ENCODE data around the gene ZC3HAV1. TPM values are rescaled to one million over a fixed set of nuclear protein-coding genes. Genes with fewer than 3 reads are reported as not detected.
A peak's percentile ranks its signal among the peaks of the same experiment; 100 is the strongest.
"Not testable (repeated sequence)": the region's sequence is repeated elsewhere in the genome, so short reads cannot be mapped to it uniquely, and the experiment has no call there.

The ZC3HAV1 gene
- total and polyA plus RNA-seq, 5 donors from 2014 or later: 122 to 220 (median 154) TPM

- Mint-ChIP-seq H3K36me3 (peaks cover 66% of the 10 kb centered on the region), H3K27me3 (no peaks in the 10 kb centered on the region), H3K9me3 (peaks cover 0 to 3% (median 1%) of the 10 kb centered on the region in 7 donors), H3K4me3 (peak overlapping the region in 2 of 4 donors; percentile 76 to 85), H3K27ac (peak overlapping the region in 2 of 3 donors; percentile 58 to 86), H3K4me1 (peaks cover 49 to 95% (median 67%) of the 10 kb centered on the region in 4 donors)
- no peaks in the 10 kb centered on the region for H3K27me3 ChIP-seq (ENCODE audit: control insufficient read depth, insufficient read depth, low read length)
- ATAC-seq (ENCODE audit: low read depth in 2 of 2) (no peak), DNase-seq (no peak)
- H3K4me3 ChIP-seq (ENCODE audit: low read depth, low read length): no peak overlapping the region
- peaks cover 81% of the 10 kb centered on the region for H3K36me3 ChIP-seq (ENCODE audit: control insufficient read depth, insufficient read depth, low read length)
- no peaks in the 10 kb centered on the region for H3K9me3 ChIP-seq (ENCODE audit: control insufficient read depth in 2 of 2, low read length in 2 of 2)
- H3K27ac ChIP-seq (ENCODE audit: insufficient read depth, low read length, poor library complexity, severe bottlenecking): peak overlapping the region; percentile 35
- H3K4me1 ChIP-seq (ENCODE audit: control insufficient read depth, insufficient read depth, low read length, poor library complexity, severe bottlenecking): peaks cover 81% of the 10 kb centered on the region
Measured at GRCh38 chr7:139086454-139086853, 23.1 kb downstream of the ZC3HAV1 start.

GRCh38 chr7:139084709-139085108, 24.8 kb downstream of the ZC3HAV1 start:
- Histone ChIP-seq H3K4me1 (ENCODE audit: control insufficient read depth, insufficient read depth, low read length, poor library complexity, severe bottlenecking) (peaks cover 80% of the 10 kb centered on the region), H3K36me3 (ENCODE audit: control insufficient read depth, insufficient read depth, low read length) (peaks cover 96% of the 10 kb centered on the region), H3K27ac (ENCODE audit: insufficient read depth, low read length, poor library complexity, severe bottlenecking) (peak overlapping the region; percentile 53), H3K4me3 (ENCODE audit: low read depth, low read length) (peak overlapping the region; percentile 45), H3K9me3 (ENCODE audit: control insufficient read depth in 2 of 2, low read length in 2 of 2) (no peaks in the 10 kb centered on the region), H3K27me3 (ENCODE audit: control insufficient read depth, insufficient read depth, low read length) (no peaks in the 10 kb centered on the region)
- peaks cover 0 to 3% (median 1%) of the 10 kb centered on the region in 7 donors for H3K9me3 Mint-ChIP-seq
- H3K27me3 Mint-ChIP-seq: no peaks in the 10 kb centered on the region
- DNase-seq (no peak), ATAC-seq (ENCODE audit: low read depth in 2 of 2) (no peak)
- H3K27ac Mint-ChIP-seq: peak overlapping the region; percentile 52 to 86 (median 67)
- H3K4me3 Mint-ChIP-seq: peak overlapping the region; percentile 38 to 86 (median 72)
- H3K4me1 Mint-ChIP-seq: peaks cover 58 to 97% (median 73%) of the 10 kb centered on the region in 4 donors
- peaks cover 84% of the 10 kb centered on the region for H3K36me3 Mint-ChIP-seq

DNA sequence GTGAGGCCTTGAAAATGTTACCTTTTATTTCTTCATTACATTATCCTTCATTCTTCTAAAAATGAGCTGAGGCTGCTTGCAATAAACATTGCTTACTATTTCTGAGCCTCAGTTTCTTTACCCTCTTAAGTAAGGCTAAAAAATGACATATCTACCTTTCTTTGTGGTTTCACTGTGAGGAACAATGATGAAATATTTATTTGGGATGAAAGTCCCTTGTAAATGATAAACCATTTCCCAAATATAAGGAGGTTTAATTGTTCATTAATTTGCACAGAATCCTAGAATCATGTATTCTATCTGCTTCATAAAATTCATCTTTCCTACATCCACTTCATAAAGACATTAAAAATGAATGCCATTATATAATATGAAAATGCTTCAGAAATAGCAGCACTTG, 27.9 kb downstream of the ZC3HAV1 start:
- peaks cover 51 to 91% (median 72%) of the 10 kb centered on the region in 4 donors for H3K4me1 Mint-ChIP-seq
- peak overlapping the region; percentile 21 for H3K4me3 ChIP-seq (ENCODE audit: low read depth, low read length)
- H3K27ac Mint-ChIP-seq: peak overlapping the region; percentile 48 to 89 (median 78)
- DNase-seq (no peak), ATAC-seq (ENCODE audit: low read depth in 2 of 2) (no peak)
- H3K9me3 Mint-ChIP-seq: peaks cover 0 to 2% (median 0%) of the 10 kb centered on the region in 7 donors
- peaks cover 97% of the 10 kb centered on the region for H3K36me3 ChIP-seq (ENCODE audit: control insufficient read depth, insufficient read depth, low read length)
- no peaks in the 10 kb centered on the region for H3K27me3 ChIP-seq (ENCODE audit: control insufficient read depth, insufficient read depth, low read length)
- H3K9me3 ChIP-seq (ENCODE audit: control insufficient read depth in 2 of 2, low read length in 2 of 2): no peaks in the 10 kb centered on the region
- H3K4me1 ChIP-seq (ENCODE audit: control insufficient read depth, insufficient read depth, low read length, poor library complexity, severe bottlenecking): peaks cover 73% of the 10 kb centered on the region
- no peaks in the 10 kb centered on the region for H3K27me3 Mint-ChIP-seq
- peak overlapping the region; percentile 19 to 84 (median 75) for H3K4me3 Mint-ChIP-seq
- peak overlapping the region; percentile 29 for H3K27ac ChIP-seq (ENCODE audit: insufficient read depth, low read length, poor library complexity, severe bottlenecking)
- H3K36me3 Mint-ChIP-seq: peaks cover 79% of the 10 kb centered on the region

GRCh38 chr7:139080905-139081304, 28.6 kb downstream of the ZC3HAV1 start:
- no peak for ATAC-seq (ENCODE audit: low read depth in 2 of 2)
- H3K9me3 Mint-ChIP-seq: no peaks in the 10 kb centered on the region
- peak overlapping the region; percentile 78 to 90 (median 89) for H3K27ac Mint-ChIP-seq
- H3K27me3 ChIP-seq (ENCODE audit: control insufficient read depth, insufficient read depth, low read length): no peaks in the 10 kb centered on the region
- H3K4me1 ChIP-seq (ENCODE audit: control insufficient read depth, insufficient read depth, low read length, poor library complexity, severe bottlenecking): peaks cover 67% of the 10 kb centered on the region
- H3K27ac ChIP-seq (ENCODE audit: insufficient read depth, low read length, poor library complexity, severe bottlenecking): peak overlapping the region; percentile 29
- peak overlapping the region; percentile 21 for H3K4me3 ChIP-seq (ENCODE audit: low read depth, low read length)
- H3K36me3 ChIP-seq (ENCODE audit: control insufficient read depth, insufficient read depth, low read length): peaks cover 97% of the 10 kb centered on the region
- no peaks in the 10 kb centered on the region for H3K9me3 ChIP-seq (ENCODE audit: control insufficient read depth in 2 of 2, low read length in 2 of 2)
- no peaks in the 10 kb centered on the region for H3K27me3 Mint-ChIP-seq
- DNase-seq: no peak
- peaks cover 76% of the 10 kb centered on the region for H3K36me3 Mint-ChIP-seq
- H3K4me1 Mint-ChIP-seq: peaks cover 46 to 89% (median 67%) of the 10 kb centered on the region in 4 donors
- H3K4me3 Mint-ChIP-seq: peak overlapping the region; percentile 19 to 85 (median 75)

DNA sequence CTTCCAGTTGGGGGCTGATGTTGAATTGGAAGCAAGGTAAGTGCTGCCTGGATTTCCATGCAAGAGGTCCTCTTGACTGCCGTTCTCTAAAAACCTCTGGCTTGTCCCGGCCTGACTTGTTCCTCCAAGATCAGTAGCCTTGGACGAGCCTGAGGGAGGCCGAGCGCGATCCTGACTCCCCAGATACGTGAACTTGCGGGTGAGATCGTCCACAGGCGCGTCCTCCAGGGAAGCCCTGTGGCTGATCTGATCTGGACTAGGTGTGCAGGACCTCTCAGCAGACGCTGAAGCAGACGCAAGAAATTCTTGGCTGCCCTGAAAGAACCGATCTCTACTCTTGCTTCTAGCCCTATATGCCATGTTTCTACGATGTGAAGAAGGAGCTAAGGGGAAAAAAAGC, 29.7 kb downstream of the ZC3HAV1 start:
- H3K4me3 ChIP-seq (ENCODE audit: low read depth, low read length): no peak overlapping the region
- Mint-ChIP-seq H3K4me1 (peaks cover 46 to 86% (median 64%) of the 10 kb centered on the region in 4 donors), H3K27ac (peak overlapping the region in 1 of 3 donors; percentile 78), H3K4me3 (peak overlapping the region in 2 of 4 donors; percentile 13 to 81), H3K27me3 (no peaks in the 10 kb centered on the region), H3K9me3 (no peaks in the 10 kb centered on the region), H3K36me3 (peaks cover 71% of the 10 kb centered on the region)
- H3K36me3 ChIP-seq (ENCODE audit: control insufficient read depth, insufficient read depth, low read length): peaks cover 97% of the 10 kb centered on the region
- no peak overlapping the region for H3K27ac ChIP-seq (ENCODE audit: insufficient read depth, low read length, poor library complexity, severe bottlenecking)
- peaks cover 60% of the 10 kb centered on the region for H3K4me1 ChIP-seq (ENCODE audit: control insufficient read depth, insufficient read depth, low read length, poor library complexity, severe bottlenecking)
- no peaks in the 10 kb centered on the region for H3K27me3 ChIP-seq (ENCODE audit: control insufficient read depth, insufficient read depth, low read length)
- DNase-seq (no peak), ATAC-seq (ENCODE audit: low read depth in 2 of 2) (no peak)
- H3K9me3 ChIP-seq (ENCODE audit: control insufficient read depth in 2 of 2, low read length in 2 of 2): no peaks in the 10 kb centered on the region

DNA sequence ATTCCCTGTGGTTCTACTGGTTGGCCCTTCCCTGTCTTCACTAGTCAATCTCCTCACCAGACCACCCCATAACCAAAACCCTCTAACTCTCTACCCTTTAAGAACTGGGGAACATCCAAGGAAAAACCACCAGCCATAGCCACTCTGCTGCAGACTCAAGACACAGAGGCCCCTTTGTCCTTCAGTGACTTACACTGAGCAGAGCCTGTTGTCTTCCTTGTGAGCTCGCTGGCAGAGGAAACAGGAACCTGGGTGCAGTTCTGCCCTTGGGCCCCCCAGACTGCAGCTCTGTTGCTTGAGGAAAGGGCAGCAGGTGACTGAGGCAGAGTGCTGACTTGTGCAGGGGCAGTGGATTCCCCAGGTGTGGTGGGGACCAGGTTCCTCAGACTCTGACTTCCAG, 30.6 kb downstream of the ZC3HAV1 start:
- Mint-ChIP-seq H3K27me3 (no peaks in the 10 kb centered on the region), H3K4me1 (peaks cover 42 to 80% (median 58%) of the 10 kb centered on the region in 4 donors), H3K9me3 (no peaks in the 10 kb centered on the region), H3K27ac (peak overlapping the region; percentile 74 to 85 (median 83)), H3K4me3 (peak overlapping the region in 3 of 4 donors; percentile 29 to 81 (median 50)), H3K36me3 (peaks cover 67% of the 10 kb centered on the region)
- Histone ChIP-seq H3K36me3 (ENCODE audit: control insufficient read depth, insufficient read depth, low read length) (peaks cover 94% of the 10 kb centered on the region), H3K4me3 (ENCODE audit: low read depth, low read length) (no peak overlapping the region), H3K9me3 (ENCODE audit: control insufficient read depth in 2 of 2, low read length in 2 of 2) (no peaks in the 10 kb centered on the region), H3K27ac (ENCODE audit: insufficient read depth, low read length, poor library complexity, severe bottlenecking) (no peak overlapping the region), H3K4me1 (ENCODE audit: control insufficient read depth, insufficient read depth, low read length, poor library complexity, severe bottlenecking) (peaks cover 50% of the 10 kb centered on the region), H3K27me3 (ENCODE audit: control insufficient read depth, insufficient read depth, low read length) (no peaks in the 10 kb centered on the region)
- no peak for DNase-seq
- no peak for ATAC-seq (ENCODE audit: low read depth in 2 of 2)

DNA sequence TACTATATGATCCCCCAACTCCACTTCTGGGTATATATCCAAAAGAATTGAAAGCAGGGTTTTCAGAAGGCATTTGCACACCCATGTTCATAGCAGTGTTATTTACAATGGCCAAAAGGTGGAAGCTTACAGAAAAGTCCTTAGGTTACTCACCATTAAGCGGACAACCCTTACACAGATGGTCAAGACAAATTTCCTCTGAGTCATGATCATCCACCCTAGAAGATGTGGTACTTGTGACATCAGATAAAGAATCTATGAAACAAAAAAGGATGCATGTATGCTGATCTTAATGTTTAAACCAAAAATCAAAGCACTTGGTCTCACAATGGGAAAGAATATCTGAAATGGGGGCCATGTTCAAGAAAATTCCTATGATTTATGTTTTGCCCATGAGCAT, 31.1 kb downstream of the ZC3HAV1 start:
- peaks cover 67% of the 10 kb centered on the region for H3K36me3 Mint-ChIP-seq
- H3K27me3 ChIP-seq (ENCODE audit: control insufficient read depth, insufficient read depth, low read length): no peaks in the 10 kb centered on the region
- peaks cover 41 to 80% (median 57%) of the 10 kb centered on the region in 4 donors for H3K4me1 Mint-ChIP-seq
- no peak overlapping the region for H3K4me3 ChIP-seq (ENCODE audit: low read depth, low read length)
- H3K27me3 Mint-ChIP-seq: no peaks in the 10 kb centered on the region
- H3K27ac Mint-ChIP-seq: peak overlapping the region; percentile 74 to 85 (median 83)
- H3K9me3 Mint-ChIP-seq: no peaks in the 10 kb centered on the region
- peaks cover 45% of the 10 kb centered on the region for H3K4me1 ChIP-seq (ENCODE audit: control insufficient read depth, insufficient read depth, low read length, poor library complexity, severe bottlenecking)
- ATAC-seq (ENCODE audit: low read depth in 2 of 2) (no peak), DNase-seq (no peak)
- no peaks in the 10 kb centered on the region for H3K9me3 ChIP-seq (ENCODE audit: control insufficient read depth in 2 of 2, low read length in 2 of 2)
- peak overlapping the region in 2 of 4 donors; percentile 24 to 81 for H3K4me3 Mint-ChIP-seq
- H3K36me3 ChIP-seq (ENCODE audit: control insufficient read depth, insufficient read depth, low read length): peaks cover 95% of the 10 kb centered on the region
- no peak overlapping the region for H3K27ac ChIP-seq (ENCODE audit: insufficient read depth, low read length, poor library complexity, severe bottlenecking)

DNA sequence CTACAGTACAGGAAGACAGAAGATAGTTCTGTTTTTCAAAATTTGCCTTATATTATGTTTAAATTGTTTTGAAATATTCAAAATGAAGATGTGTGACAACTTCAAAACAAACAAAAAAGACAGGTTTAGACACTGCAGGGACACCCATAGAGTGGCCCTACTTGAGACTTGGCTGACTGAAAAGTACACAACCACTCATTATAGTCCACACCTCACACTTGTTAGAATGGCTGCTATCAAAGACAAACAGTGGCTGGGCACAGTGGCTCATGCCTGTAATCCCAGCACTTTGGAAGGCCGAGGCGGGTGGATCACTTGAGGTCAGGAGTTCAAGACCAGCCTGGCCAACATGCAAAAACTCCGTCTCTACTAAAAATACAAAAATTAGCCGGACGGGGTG, 31.8 kb downstream of the ZC3HAV1 start:
- H3K4me3 Mint-ChIP-seq; H3K9me3 Mint-ChIP-seq; H3K27me3 Mint-ChIP-seq; H3K9me3 ChIP-seq (ENCODE audit: control insufficient read depth in 2 of 2, low read length in 2 of 2); DNase-seq; ATAC-seq (ENCODE audit: low read depth in 2 of 2); H3K27me3 ChIP-seq (ENCODE audit: control insufficient read depth, insufficient read depth, low read length); H3K4me3 ChIP-seq (ENCODE audit: low read depth, low read length): not testable (repeated sequence)
- H3K4me1 Mint-ChIP-seq: peaks cover 35 to 76% (median 56%) of the 10 kb centered on the region in 4 donors
- Histone ChIP-seq H3K27ac (ENCODE audit: insufficient read depth, low read length, poor library complexity, severe bottlenecking) (peak overlapping the region; percentile 36), H3K4me1 (ENCODE audit: control insufficient read depth, insufficient read depth, low read length, poor library complexity, severe bottlenecking) (peaks cover 47% of the 10 kb centered on the region), H3K36me3 (ENCODE audit: control insufficient read depth, insufficient read depth, low read length) (peaks cover 93% of the 10 kb centered on the region)
- peaks cover 61% of the 10 kb centered on the region for H3K36me3 Mint-ChIP-seq
- peak overlapping the region in 2 of 3 donors; percentile 60 to 83 for H3K27ac Mint-ChIP-seq
